AG04449 (cell line): ENCODE results near the gene KIT.

Experiments
- CTCF ChIA-PET: fragments of 350-600 bp; formaldehyde crosslinking; extraction: SDS; loops from one replicate; lab custom pipeline; 2021; ENCODE audit warnings: antibody characterized with exemption; lab: Yijun Ruan, JAX
- POLR2A ChIA-PET: fragments of 400-600, 350-600 bp; formaldehyde crosslinking; extraction: SDS; loops from one replicate; lab custom pipeline; 2020; ENCODE audit warnings: antibody characterized with exemption, inconsistent platforms; lab: Yijun Ruan, JAX
- DNase-seq: peaks from one replicate; pipeline ENCODE4 v3.0.0-alpha.2; 2010; ENCODE audit warnings: low read depth, low spot score
- H3K4me3 ChIP-seq: 2 replicates; pipeline ENCODE4 v1.5.1; 2011; ENCODE audit warnings: low read depth, mild to moderate bottlenecking, control low read depth, low read length
- CTCF ChIP-seq: IDR thresholded peaks from one replicate; pipeline ENCODE4 v1.5.1; 2011; ENCODE audit warnings: mild to moderate bottlenecking, moderate library complexity, low read length, control low read depth, inconsistent platforms; ENCODE audit not compliant: insufficient read depth; ENCODE audit errors: missing control alignments

The KIT gene

GRCh38 chr4:54726907-54727306 lies 69.2 kb downstream of the KIT start:
- H3K4me3 ChIP-seq, result no peak overlapping the region
- POLR2A ChIA-PET, result no interaction called here
- no peak for TF ChIP-seq CTCF
- CTCF ChIA-PET, result interaction anchor here (1.1 kb wide), 1 partner anchor 244 kb away, joined by 3 read pairs; no protein-coding TSS in a partner anchor
- no peak for DNase-seq

GRCh38 chr4:54727346-54727745 lies 69.6 kb downstream of the KIT start:
- no peak for TF ChIP-seq CTCF
- ChIA-PET POLR2A (no interaction called here), CTCF (interaction anchor here (1.1 kb wide), 1 partner anchor 244 kb away, joined by 3 read pairs; no protein-coding TSS in a partner anchor)
- H3K4me3 ChIP-seq, result no peak overlapping the region
- no peak for DNase-seq

DNA sequence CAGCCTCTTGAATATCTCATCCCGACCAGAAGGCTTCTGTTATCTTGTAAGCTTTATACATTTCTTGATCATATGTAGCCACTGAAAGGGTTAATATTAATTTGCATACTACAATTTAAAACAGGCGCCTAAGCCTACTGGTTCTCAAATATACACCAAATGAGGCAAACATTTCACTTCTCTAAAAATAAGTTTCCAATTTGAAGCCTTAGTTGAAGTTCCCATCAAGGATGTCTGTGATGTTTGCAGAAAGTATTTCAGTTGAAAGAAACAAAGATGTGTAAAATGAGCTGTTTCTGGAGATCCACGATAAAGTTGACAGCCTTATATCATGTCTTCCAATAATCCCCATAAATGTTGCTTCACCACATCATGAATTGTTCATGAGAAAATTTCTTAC lies 70.6 kb downstream of the KIT start:
- CTCF ChIA-PET, result interaction anchor here (0.9 to 1.7 kb wide), 2 partner anchors 9 to 243 kb away, joined by 3 to 4 read pairs; no protein-coding TSS in a partner anchor

GRCh38 chr4:54729256-54729655 lies 71.5 kb downstream of the KIT start:
- POLR2A ChIA-PET, result no interaction called here
- no peak overlapping the region for H3K4me3 ChIP-seq
- DNase-seq, result no peak
- no peak for TF ChIP-seq CTCF
- CTCF ChIA-PET, result interaction anchor here (1.7 kb wide), 1 partner anchor 242 kb away, joined by 4 read pairs; no protein-coding TSS in a partner anchor

More for the DNA sequence above, 70.6 kb downstream of the KIT start:
- no peak overlapping the region for H3K4me3 ChIP-seq
- TF ChIP-seq CTCF, result no peak
- POLR2A ChIA-PET, result no interaction called here
- no peak for DNase-seq

- TF ChIP-seq CTCF, result no peak
- CTCF ChIA-PET, result interaction anchor here (0.8 kb wide), 1 partner anchor 10 kb away, joined by 3 read pairs; no protein-coding TSS in a partner anchor
- no peak overlapping the region for H3K4me3 ChIP-seq
- no peak for DNase-seq
- POLR2A ChIA-PET, result no interaction called here
Measured at GRCh38 chr4:54730581-54730980, 72.8 kb downstream of the KIT start.

DNA sequence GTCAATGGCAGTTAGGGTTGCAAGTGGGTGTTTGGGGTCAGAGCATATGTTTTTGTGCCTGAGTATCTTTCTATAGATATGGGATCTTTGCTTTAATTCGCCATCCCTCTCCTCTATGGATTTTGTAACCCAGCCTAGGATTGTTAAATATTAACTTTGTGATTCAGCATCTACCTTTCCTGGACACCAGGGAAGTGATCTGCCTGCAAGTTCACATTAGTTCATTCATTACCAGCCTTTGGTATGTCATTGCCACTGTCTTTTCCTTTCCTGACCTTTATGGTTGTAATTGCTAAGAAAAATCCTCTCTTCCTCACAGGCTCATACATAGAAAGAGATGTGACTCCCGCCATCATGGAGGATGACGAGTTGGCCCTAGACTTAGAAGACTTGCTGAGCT lies 73.8 kb downstream of the KIT start:
- POLR2A ChIA-PET, result no interaction called here
- DNase-seq, result no peak
- H3K4me3 ChIP-seq, result no peak overlapping the region
- CTCF ChIA-PET, result no interaction called here
- no peak for TF ChIP-seq CTCF
